ENCODE data around the gene LY9.

DNA sequence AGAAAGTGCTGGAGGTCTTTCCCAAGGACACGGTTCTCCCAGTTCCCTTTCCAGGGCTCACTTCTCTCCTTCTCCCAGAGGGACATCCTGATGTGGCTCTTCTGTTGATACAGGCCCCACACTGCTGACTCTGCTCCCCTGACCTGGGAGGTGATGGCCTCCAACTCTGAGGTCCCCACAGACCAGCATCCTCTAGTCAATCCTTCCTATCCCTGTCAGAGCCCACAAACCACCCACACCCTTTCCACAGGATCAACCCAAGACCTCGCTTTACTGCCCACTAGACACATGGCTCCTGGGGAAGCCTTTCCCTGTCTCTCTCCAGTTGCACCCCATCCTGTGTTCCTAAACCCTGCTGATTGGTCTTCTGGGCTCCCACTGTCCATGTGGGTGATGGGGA is 45.4 kb upstream of the LY9 start:
- no peak for TF ChIP-seq POLR2A (IDR thresholded peaks at IDR 0.05)
- TF ChIP-seq, protein P1, sequence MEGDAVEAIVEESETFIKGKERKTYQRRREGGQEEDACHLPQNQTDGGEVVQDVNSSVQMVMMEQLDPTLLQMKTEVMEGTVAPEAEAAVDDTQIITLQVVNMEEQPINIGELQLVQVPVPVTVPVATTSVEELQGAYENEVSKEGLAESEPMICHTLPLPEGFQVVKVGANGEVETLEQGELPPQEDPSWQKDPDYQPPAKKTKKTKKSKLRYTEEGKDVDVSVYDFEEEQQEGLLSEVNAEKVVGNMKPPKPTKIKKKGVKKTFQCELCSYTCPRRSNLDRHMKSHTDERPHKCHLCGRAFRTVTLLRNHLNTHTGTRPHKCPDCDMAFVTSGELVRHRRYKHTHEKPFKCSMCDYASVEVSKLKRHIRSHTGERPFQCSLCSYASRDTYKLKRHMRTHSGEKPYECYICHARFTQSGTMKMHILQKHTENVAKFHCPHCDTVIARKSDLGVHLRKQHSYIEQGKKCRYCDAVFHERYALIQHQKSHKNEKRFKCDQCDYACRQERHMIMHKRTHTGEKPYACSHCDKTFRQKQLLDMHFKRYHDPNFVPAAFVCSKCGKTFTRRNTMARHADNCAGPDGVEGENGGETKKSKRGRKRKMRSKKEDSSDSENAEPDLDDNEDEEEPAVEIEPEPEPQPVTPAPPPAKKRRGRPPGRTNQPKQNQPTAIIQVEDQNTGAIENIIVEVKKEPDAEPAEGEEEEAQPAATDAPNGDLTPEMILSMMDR (IDR thresholded peaks at IDR 0.05): no peak

All from testis (tissue), 2 donors.